BLaER1 (cell line): Measurements from ENCODE around the gene DUSP16.

Source experiments
- H3K27ac ChIP-seq: shearing (Covaris generic); formaldehyde crosslinking; 2 replicates; pipeline ENCODE4 v1.8.1; 2022
- H3K27me3 ChIP-seq: shearing (Covaris generic); formaldehyde crosslinking; 2 replicates; pipeline ENCODE4 v1.8.1; 2022
- H3K36me3 ChIP-seq: shearing (Covaris generic); formaldehyde crosslinking; 2 replicates; pipeline ENCODE4 v1.8.1; 2022
- H3K4me1 ChIP-seq: shearing (Covaris generic); formaldehyde crosslinking; 2 replicates; pipeline ENCODE4 v1.8.1; 2022
- H3K4me2 ChIP-seq: shearing (Covaris generic); formaldehyde crosslinking; 2 replicates; pipeline ENCODE4 v1.8.1; 2022
- H3K4me3 ChIP-seq: shearing (Covaris generic); formaldehyde crosslinking; 2 replicates; pipeline ENCODE4 v1.8.1; 2022
- H3K9ac ChIP-seq: shearing (Covaris generic); formaldehyde crosslinking; 2 replicates; pipeline ENCODE4 v1.8.1; 2022
- H3K9me3 ChIP-seq: shearing (Covaris generic); formaldehyde crosslinking; 2 replicates; pipeline ENCODE4 v1.8.1; 2022
- H4K20me1 ChIP-seq: shearing (Covaris generic); formaldehyde crosslinking; 2 replicates; pipeline ENCODE4 v1.8.1; 2022
- Cebpa-rat ChIP-seq: shearing (Covaris generic); IDR thresholded peaks from 2 replicates; pipeline ENCODE4 v1.8.1; 2022

DUSP16 gene

GRCh38 chr12:12549426-12549825 lies 13.2 kb downstream of the DUSP16 start:
- H3K27ac ChIP-seq: no peak overlapping the region
- H3K9ac ChIP-seq: no peak overlapping the region
- no peaks in the 10 kb centered on the region for H3K9me3 ChIP-seq
- no peaks in the 10 kb centered on the region for H4K20me1 ChIP-seq
- no peaks in the 10 kb centered on the region for H3K27me3 ChIP-seq
- no peaks in the 10 kb centered on the region for H3K36me3 ChIP-seq
- no peak for TF ChIP-seq Cebpa-rat
- no peaks in the 10 kb centered on the region for H3K4me1 ChIP-seq
- no peak overlapping the region for H3K4me3 ChIP-seq
- no peak overlapping the region for H3K4me2 ChIP-seq

GRCh38 chr12:12548713-12549112 lies 13.9 kb downstream of the DUSP16 start:
- H3K4me1 ChIP-seq: no peaks in the 10 kb centered on the region
- H3K4me3 ChIP-seq: no peak overlapping the region
- H3K9ac ChIP-seq: no peak overlapping the region
- H3K27me3 ChIP-seq: no peaks in the 10 kb centered on the region
- no peak overlapping the region for H3K4me2 ChIP-seq
- TF ChIP-seq Cebpa-rat: no peak
- no peak overlapping the region for H3K27ac ChIP-seq
- H3K36me3 ChIP-seq: no peaks in the 10 kb centered on the region
- no peaks in the 10 kb centered on the region for H4K20me1 ChIP-seq
- H3K9me3 ChIP-seq: no peaks in the 10 kb centered on the region

GRCh38 chr12:12546314-12546772 lies 16.3 kb downstream of the DUSP16 start:
- Histone ChIP-seq H3K4me2 (no peak overlapping the region), H3K9me3 (0 out of 2 replicates have a peak, but pooled peaks cover 4% of the 10 kb centered on the region), H4K20me1 (no peaks in the 10 kb centered on the region), H3K9ac (no peak overlapping the region), H3K36me3 (no peaks in the 10 kb centered on the region), H3K4me3 (no peak overlapping the region), H3K27me3 (no peaks in the 10 kb centered on the region), H3K4me1 (peaks cover 4% of the 10 kb centered on the region), H3K27ac (no peak overlapping the region)
- TF ChIP-seq Cebpa-rat: no peak

- H3K36me3 ChIP-seq: no peaks in the 10 kb centered on the region
- H3K27ac ChIP-seq: no peak overlapping the region
- peaks cover 21% of the 10 kb centered on the region for H3K4me1 ChIP-seq
Measured at GRCh38 chr12:12543959-12544358, 18.7 kb downstream of the DUSP16 start.

GRCh38 chr12:12542964-12543363 lies 19.7 kb downstream of the DUSP16 start:
- Histone ChIP-seq H3K4me2 (no peak overlapping the region), H3K9ac (no peak overlapping the region), H3K9me3 (0 out of 2 replicates have a peak, but pooled peaks cover 4% of the 10 kb centered on the region), H4K20me1 (no peaks in the 10 kb centered on the region), H3K27ac (no peak overlapping the region), H3K4me3 (no peak overlapping the region), H3K27me3 (no peaks in the 10 kb centered on the region), H3K4me1 (peaks cover 21% of the 10 kb centered on the region), H3K36me3 (no peaks in the 10 kb centered on the region)
- no peak for TF ChIP-seq Cebpa-rat

More at GRCh38 chr12:12543959-12544358, 18.7 kb downstream of the DUSP16 start:
- H3K4me2 ChIP-seq: no peak overlapping the region
- 0 out of 2 replicates have a peak, but pooled peaks cover 4% of the 10 kb centered on the region for H3K9me3 ChIP-seq
- H3K4me3 ChIP-seq: no peak overlapping the region
- H4K20me1 ChIP-seq: no peaks in the 10 kb centered on the region
- no peak overlapping the region for H3K9ac ChIP-seq
- no peaks in the 10 kb centered on the region for H3K27me3 ChIP-seq
- no peak for TF ChIP-seq Cebpa-rat

- Histone ChIP-seq H3K4me2 (no peak overlapping the region), H3K4me3 (no peak overlapping the region), H3K27me3 (no peaks in the 10 kb centered on the region), H3K27ac (no peak overlapping the region), H3K36me3 (no peaks in the 10 kb centered on the region), H4K20me1 (no peaks in the 10 kb centered on the region), H3K9ac (no peak overlapping the region), H3K9me3 (0 out of 2 replicates have a peak, but pooled peaks cover 4% of the 10 kb centered on the region), H3K4me1 (peaks cover 21% of the 10 kb centered on the region)
- TF ChIP-seq Cebpa-rat: no peak
Measured at GRCh38 chr12:12542286-12542685, 20.4 kb downstream of the DUSP16 start.

GRCh38 chr12:12541782-12542181 lies 20.9 kb downstream of the DUSP16 start:
- H3K9me3 ChIP-seq: 0 out of 2 replicates have a peak, but pooled peaks cover 4% of the 10 kb centered on the region
- H3K27ac ChIP-seq: no peak overlapping the region
- no peak for TF ChIP-seq Cebpa-rat
- no peaks in the 10 kb centered on the region for H3K36me3 ChIP-seq
- no peaks in the 10 kb centered on the region for H4K20me1 ChIP-seq
- no peaks in the 10 kb centered on the region for H3K27me3 ChIP-seq
- no peak overlapping the region for H3K9ac ChIP-seq
- H3K4me1 ChIP-seq: peaks cover 21% of the 10 kb centered on the region
- peak overlapping the region; percentile 89 for H3K4me2 ChIP-seq
- H3K4me3 ChIP-seq: no peak overlapping the region

GRCh38 chr12:12540261-12541013 lies 22.2 kb downstream of the DUSP16 start:
- Histone ChIP-seq H3K9me3 (0 out of 2 replicates have a peak, but pooled peaks cover 4% of the 10 kb centered on the region), H3K36me3 (no peaks in the 10 kb centered on the region), H3K4me1 (peaks cover 21% of the 10 kb centered on the region), H3K4me2 (peak overlapping the region; percentile 89), H4K20me1 (no peaks in the 10 kb centered on the region), H3K9ac (peak overlapping the region; percentile 53; the same call in 1 of the 2 replicates), H3K4me3 (peak overlapping the region; percentile 50), H3K27me3 (no peaks in the 10 kb centered on the region), H3K27ac (peak overlapping the region; percentile 74)
- no peak for TF ChIP-seq Cebpa-rat

GRCh38 chr12:12539028-12539810 lies 23.4 kb downstream of the DUSP16 start:
- Histone ChIP-seq H3K4me1 (peaks cover 30% of the 10 kb centered on the region), H3K9me3 (0 out of 2 replicates have a peak, but pooled peaks cover 4% of the 10 kb centered on the region), H4K20me1 (no peaks in the 10 kb centered on the region), H3K4me3 (no peak overlapping the region), H3K9ac (no peak overlapping the region), H3K4me2 (no peak overlapping the region), H3K27ac (no peak overlapping the region), H3K27me3 (no peaks in the 10 kb centered on the region), H3K36me3 (no peaks in the 10 kb centered on the region)
- no peak for TF ChIP-seq Cebpa-rat

- Histone ChIP-seq H3K27ac (no peak overlapping the region), H4K20me1 (no peaks in the 10 kb centered on the region), H3K9me3 (0 out of 2 replicates have a peak, but pooled peaks cover 4% of the 10 kb centered on the region), H3K27me3 (no peaks in the 10 kb centered on the region), H3K4me2 (no peak overlapping the region), H3K4me3 (no peak overlapping the region), H3K4me1 (peaks cover 37% of the 10 kb centered on the region), H3K36me3 (no peaks in the 10 kb centered on the region), H3K9ac (no peak overlapping the region)
- TF ChIP-seq Cebpa-rat: no peak
Measured at GRCh38 chr12:12538535-12538934, 24.1 kb downstream of the DUSP16 start.
